ENCODE data around the gene SEMA6D. TPM values are rescaled to one million over a fixed set of nuclear protein-coding genes. Genes with fewer than 3 reads are reported as not detected.

The SEMA6D gene
- total RNA-seq, 1 experiment from 2014 or later = 15.8 TPM

GRCh38 chr15:47716516-47716915 is 789 bp upstream of the SEMA6D start:
- no peak overlapping the region for H3K27ac Mint-ChIP-seq
- H3K36me3 Mint-ChIP-seq (ENCODE audit: insufficient read depth in 1 of 3, low read depth in 3 of 3) = no peaks in the 10 kb centered on the region
- no peaks in the 10 kb centered on the region for H3K79me1 ChIP-seq (ENCODE audit: insufficient read depth, low read depth, low read length, poor library complexity, severe bottlenecking)
- no peak overlapping the region for H4K5ac ChIP-seq (ENCODE audit: insufficient read length, low read depth, low read length)
- H3K56ac ChIP-seq (ENCODE audit: insufficient read length, low read depth, low read length) = no peak overlapping the region
- no peaks in the 10 kb centered on the region for H3K4me1 ChIP-seq (ENCODE audit: insufficient read depth, low read length)
- H2BK15ac ChIP-seq (ENCODE audit: low read depth, low read length) = no peak overlapping the region
- no peak overlapping the region for H3K27ac ChIP-seq (ENCODE audit: insufficient read length, low read depth, low read length)
- H3K9me3 ChIP-seq (ENCODE audit: control insufficient read depth, low read depth, low read length) = no peaks in the 10 kb centered on the region
- no peak overlapping the region for H3K18ac ChIP-seq (ENCODE audit: insufficient read length, low read depth, low read length)
- H3K4me3 Mint-ChIP-seq = peak overlapping the region; percentile 89 to 99
- TF ChIP-seq CTCF (conservative IDR thresholded peaks at IDR 0.05) = no peak
- H3K23me2 ChIP-seq (ENCODE audit: insufficient read length, low read depth, low read length, poor library complexity, severe bottlenecking) = peaks cover 13% of the 10 kb centered on the region
- H4K8ac ChIP-seq (replicated peaks; ENCODE audit: insufficient read length, low read depth, low read length) = no peak overlapping the region
- no peak overlapping the region for H2BK120ac ChIP-seq (ENCODE audit: low read depth, low read length, poor library complexity, severe bottlenecking)
- H2AFZ ChIP-seq (ENCODE audit: low read length) = no peak overlapping the region
- WGBS (ENCODE audit: extremely low coverage, insufficient read length, low lambda C conversion rate) = no CpG with 5 or more reads among the region's 2 CpGs
- no peak overlapping the region for H3K9ac ChIP-seq (ENCODE audit: extremely low read depth, insufficient read length, low read length)
- no peak overlapping the region for H3K4ac ChIP-seq (ENCODE audit: low read depth, low read length)
- H3K4me1 Mint-ChIP-seq = peaks cover 58 to 60% of the 10 kb centered on the region in 2 experiments
- no peak overlapping the region for H2BK20ac ChIP-seq (ENCODE audit: low read depth, low read length, poor library complexity, severe bottlenecking)
- no peak overlapping the region for H2BK5ac ChIP-seq (ENCODE audit: insufficient read length, low read length)
- DNase-seq = no peak
- peaks cover 0 to 3% of the 10 kb centered on the region in 2 experiments; a peak in 1 of 5 replicates for H3K9me3 Mint-ChIP-seq
- no peak overlapping the region for H4K91ac ChIP-seq (ENCODE audit: insufficient read length, low read depth, low read length)
- no peak overlapping the region for H3K14ac ChIP-seq (ENCODE audit: insufficient read depth, low read length)
- no peaks in the 10 kb centered on the region for H4K20me1 ChIP-seq (ENCODE audit: control insufficient read depth, insufficient read depth, insufficient read length)
- H3K27me3 ChIP-seq (ENCODE audit: insufficient read depth, low read length) = peaks cover 16% of the 10 kb centered on the region; the same call in 1 of the 2 replicates
- H2AK5ac ChIP-seq (ENCODE audit: insufficient read length, low read length) = no peak overlapping the region
- H3K4me2 ChIP-seq (ENCODE audit: insufficient read depth, insufficient read length, low read length) = peak overlapping the region; percentile 85
- no peaks in the 10 kb centered on the region; the same call in 1 of the 2 replicates for H3K79me2 ChIP-seq (ENCODE audit: insufficient read depth, low read length)
- no peak overlapping the region for H2BK12ac ChIP-seq (ENCODE audit: insufficient read length, low read depth, low read length)
- peaks cover 40% of the 10 kb centered on the region for H3K27me3 Mint-ChIP-seq (ENCODE audit: low read depth)
- no peak overlapping the region for H3T11ph ChIP-seq (ENCODE audit: low read length)
- H3K23ac ChIP-seq (ENCODE audit: insufficient read length, low read depth, low read length) = no peak overlapping the region

Data from H9 (cell line).